Thyroid gland (tissue), 4 donors: Measurements from ENCODE around the gene ASPRV1.

ENCODE experiments used
- CTCF ChIP-seq, 6 experiments: fragments of 200-600 bp in 3 of 6; fragments of 450-650 bp in 3 of 6; sonication (generic) in 3 of 6; IDR thresholded peaks; one replicate each; pipeline ENCODE4 v1.5.1; 2016 to 2019; ENCODE audit warnings: antibody characterized with exemption in 6 of 6, mild to moderate bottlenecking in 2 of 6, inconsistent platforms in 1 of 6, moderate library complexity in 1 of 6
- POLR2A ChIP-seq, 2 donors: fragments of 450-650 bp; IDR thresholded peaks; one replicate each; pipeline ENCODE4 v1.6.1; 2017; ENCODE audit warnings: antibody characterized with exemption in 2 of 2, mild to moderate bottlenecking in 2 of 2, moderate library complexity in 1 of 2

GRCh38 chr2:69931832-69932595 lies 29.4 kb downstream of the ASPRV1 start:
- TF ChIP-seq POLR2A (IDR thresholded peaks at IDR 0.05): no peak
- TF ChIP-seq CTCF (IDR thresholded peaks at IDR 0.05): no peak
